ENCODE data around the gene IGSF21.

DNA sequence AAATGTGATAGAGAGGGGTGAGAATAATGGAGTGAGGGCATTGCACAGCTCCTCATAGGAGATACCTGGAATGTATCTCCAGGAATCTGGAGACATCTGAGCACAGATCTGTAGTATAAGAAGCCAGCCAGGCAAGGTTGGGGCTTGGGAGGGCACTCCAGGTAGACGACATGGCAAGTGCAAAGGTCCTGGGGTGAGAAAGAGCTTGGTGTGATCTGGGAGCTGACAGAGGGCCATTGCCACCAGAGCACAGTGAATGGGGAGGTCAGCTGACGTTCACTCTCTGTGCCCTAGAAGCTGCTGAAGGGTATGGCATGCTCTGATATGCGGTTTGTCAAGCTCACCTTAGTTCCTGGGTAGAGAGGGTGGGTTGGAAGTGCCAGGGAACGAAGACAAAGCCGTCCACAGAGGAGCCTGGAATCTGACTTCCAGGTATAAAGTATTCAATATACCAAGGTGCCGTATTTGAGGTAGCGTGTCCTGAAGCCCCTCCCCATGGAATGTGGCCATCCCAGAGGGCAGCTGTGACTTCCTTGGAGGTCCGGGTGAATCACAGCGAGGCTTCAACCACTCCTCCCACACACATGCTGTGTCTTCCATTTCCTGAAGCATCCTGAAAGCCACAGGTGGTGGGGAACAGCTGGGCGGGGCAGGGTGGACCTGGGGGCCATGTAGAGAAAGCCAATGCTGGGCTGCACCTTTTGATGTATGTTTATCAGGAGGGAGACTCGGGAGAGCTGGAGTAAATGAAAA is 190.5 kb downstream of the IGSF21 start:
- TF ChIP-seq, protein P1, sequence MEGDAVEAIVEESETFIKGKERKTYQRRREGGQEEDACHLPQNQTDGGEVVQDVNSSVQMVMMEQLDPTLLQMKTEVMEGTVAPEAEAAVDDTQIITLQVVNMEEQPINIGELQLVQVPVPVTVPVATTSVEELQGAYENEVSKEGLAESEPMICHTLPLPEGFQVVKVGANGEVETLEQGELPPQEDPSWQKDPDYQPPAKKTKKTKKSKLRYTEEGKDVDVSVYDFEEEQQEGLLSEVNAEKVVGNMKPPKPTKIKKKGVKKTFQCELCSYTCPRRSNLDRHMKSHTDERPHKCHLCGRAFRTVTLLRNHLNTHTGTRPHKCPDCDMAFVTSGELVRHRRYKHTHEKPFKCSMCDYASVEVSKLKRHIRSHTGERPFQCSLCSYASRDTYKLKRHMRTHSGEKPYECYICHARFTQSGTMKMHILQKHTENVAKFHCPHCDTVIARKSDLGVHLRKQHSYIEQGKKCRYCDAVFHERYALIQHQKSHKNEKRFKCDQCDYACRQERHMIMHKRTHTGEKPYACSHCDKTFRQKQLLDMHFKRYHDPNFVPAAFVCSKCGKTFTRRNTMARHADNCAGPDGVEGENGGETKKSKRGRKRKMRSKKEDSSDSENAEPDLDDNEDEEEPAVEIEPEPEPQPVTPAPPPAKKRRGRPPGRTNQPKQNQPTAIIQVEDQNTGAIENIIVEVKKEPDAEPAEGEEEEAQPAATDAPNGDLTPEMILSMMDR (IDR thresholded peaks at IDR 0.05) = no peak
- TF ChIP-seq EZH2 (IDR thresholded peaks at IDR 0.05; ENCODE audit: borderline replicate concordance, insufficient read depth, low read depth, low read length, poor library complexity, severe bottlenecking) = no peak
